HCT116 (cell line): ENCODE results near the gene GRK1. TPM values are rescaled to one million over a fixed set of nuclear protein-coding genes. Genes with fewer than 3 reads are reported as not detected.

ENCODE experiments used
- ATAC-seq: fragments of 200-7000 bp; cut with Tn5 transposase; 2 replicates; pipeline ENCODE4 v1.9.1; 2020; ENCODE audit warnings: mild to moderate bottlenecking, moderate library complexity
- BruUV-seq: library from RNA; stranded (reverse); fragments of 400-500 nt; replicated peaks from 2 replicates; lab custom pipeline; 2021; lab: Mats Ljungman, UMichigan
- CTCF ChIA-PET: fragments of 300-600 bp; sonication (Branson Sonifier 250); formaldehyde crosslinking; loops from one replicate; lab custom pipeline; 2021; ENCODE audit warnings: antibody characterized with exemption; lab: Charles Lee
- POLR2A ChIA-PET: fragments of 300-600, 350-600 bp; sonication (Branson Sonifier 250); formaldehyde crosslinking; loops from one replicate; lab custom pipeline; 2021; ENCODE audit warnings: antibody characterized with exemption; lab: Charles Lee
- RAD21 ChIA-PET, 2 experiments: fragments of 300-600 bp; sonication (Branson Sonifier 250); formaldehyde crosslinking; loops; one replicate each; lab custom pipeline; 2023; ENCODE audit warnings: low total read pairs in 2 of 2; ENCODE audit not compliant: uncharacterized antibody in 2 of 2, unreplicated experiment in 2 of 2, low non-redundant PET in 1 of 2; lab: Charles Lee
- DNase-seq: peaks from one replicate; pipeline ENCODE4 v3.0.0-alpha.2; 2010; ENCODE audit warnings: low read depth, low spot score
- H2AFZ ChIP-seq: fragments of 200-600 bp; shearing (Covaris generic), sonication (generic); 2 replicates; pipeline ENCODE4 v1.6.1; 2017; ENCODE audit warnings: low read depth, mixed run types, mixed read lengths, antibody characterized with exemption, low read length; ENCODE audit not compliant: poor library complexity, severe bottlenecking
- H3K27ac ChIP-seq: 2 replicates; pipeline ENCODE4 v1.5.1; 2012; ENCODE audit warnings: low read depth, low read length
- H3K27me3 ChIP-seq: fragments of 200-600 bp; sonication (generic); 2 replicates; pipeline ENCODE4 v1.6.1; 2016; ENCODE audit warnings: mixed run types, low read length, mixed read lengths; ENCODE audit not compliant: insufficient read depth
- H3K36me3 ChIP-seq, 2 experiments: fragments of 200-500 bp in 1 of 2; fragments of 200-600 bp in 1 of 2; sonication (Bioruptor generic) in 1 of 2; sonication (generic) in 1 of 2; 2 replicates each; pipeline versions ENCODE4 v1.5.1 to v1.6.1; 2014 to 2016; ENCODE audit warnings: low read length in 2 of 2, inconsistent platforms in 1 of 2, mixed read lengths in 1 of 2, mixed run types in 1 of 2; ENCODE audit not compliant: insufficient read depth in 2 of 2, control insufficient read depth in 1 of 2
- H3K4me1 ChIP-seq, 2 experiments: fragments of 200-600 bp in 1 of 2; sonication (generic) in 1 of 2; 2 replicates each; pipeline versions ENCODE4 v1.5.1 to v1.6.1; 2012 to 2017; ENCODE audit warnings: low read length in 2 of 2, inconsistent platforms in 1 of 2, mild to moderate bottlenecking in 1 of 2, mixed read lengths in 1 of 2, mixed run types in 1 of 2, moderate library complexity in 1 of 2; ENCODE audit not compliant: insufficient read depth in 2 of 2, control insufficient read depth in 1 of 2
- H3K4me2 ChIP-seq: fragments of 200-600 bp; sonication (generic); 2 replicates; pipeline ENCODE4 v1.6.1; 2017; ENCODE audit warnings: mixed run types, low read length, mixed read lengths
- H3K4me3 ChIP-seq, 2 experiments: fragments of 200-600 bp in 1 of 2; sonication (generic) in 1 of 2; replicated peaks in 1 of 2; 2 replicates each; pipeline ENCODE4 v1.5.1; 2011 to 2016; ENCODE audit warnings: low read length in 2 of 2, control low read depth in 1 of 2, low read depth in 1 of 2, mild to moderate bottlenecking in 1 of 2, mixed read lengths in 1 of 2, mixed run types in 1 of 2
- H3K79me2 ChIP-seq: fragments of 200-600 bp; sonication (generic); 2 replicates; pipeline ENCODE4 v1.6.1; 2017; ENCODE audit warnings: mild to moderate bottlenecking, mixed run types, low read length, moderate library complexity, mixed read lengths; ENCODE audit not compliant: insufficient read depth
- H3K9ac ChIP-seq: fragments of 200-600 bp; sonication (generic); 2 replicates; pipeline ENCODE4 v1.6.1; 2016; ENCODE audit warnings: low read length, mixed read lengths
- H3K9me2 ChIP-seq: fragments of 200-600 bp; sonication (generic), shearing (Covaris generic); 2 replicates; pipeline ENCODE4 v1.6.1; 2017; ENCODE audit warnings: mixed run types, mild to moderate bottlenecking, moderate library complexity; ENCODE audit not compliant: insufficient read depth
- H3K9me3 ChIP-seq, 2 experiments: fragments of 200-500 bp in 1 of 2; fragments of 200-600 bp in 1 of 2; sonication (Bioruptor generic) in 1 of 2; sonication (generic) in 1 of 2; 2 replicates each; pipeline ENCODE4 v1.6.1; 2014 to 2017; ENCODE audit warnings: low read length in 2 of 2, mixed read lengths in 2 of 2, inconsistent platforms in 1 of 2, low read depth in 1 of 2, mild to moderate bottlenecking in 1 of 2, mixed run types in 1 of 2, moderate library complexity in 1 of 2; ENCODE audit not compliant: control insufficient read depth in 1 of 2, insufficient read depth in 1 of 2
- H4K20me1 ChIP-seq: fragments of 200-600 bp; sonication (generic), shearing (Covaris generic); 2 replicates; pipeline ENCODE4 v1.6.1; 2017; ENCODE audit warnings: mixed run types, mild to moderate bottlenecking, moderate library complexity; ENCODE audit not compliant: insufficient read depth
- CEBPB ChIP-seq: IDR thresholded peaks from 2 replicates; pipeline ENCODE4 v1.6.1; 2012; ENCODE audit warnings: low read depth
- EGR1 ChIP-seq: IDR thresholded peaks from 2 replicates; pipeline ENCODE4 v1.6.1; 2012; ENCODE audit warnings: low read depth
- ELF1 ChIP-seq: IDR thresholded peaks from 2 replicates; pipeline ENCODE4 v1.6.1; 2012; ENCODE audit warnings: low read depth, borderline replicate concordance
- EZH2 ChIP-seq: fragments of 200-600 bp; sonication (generic); IDR thresholded peaks from 2 replicates; pipeline ENCODE4 v1.6.1; 2017; ENCODE audit warnings: antibody characterized with exemption, mixed run types
- EZH2phosphoT487 ChIP-seq: fragments of 200-600 bp; IDR thresholded peaks from 2 replicates; pipeline ENCODE4 v1.6.1; 2018; ENCODE audit warnings: antibody characterized with exemption, borderline replicate concordance
- FOSL1 ChIP-seq: IDR thresholded peaks from 2 replicates; pipeline ENCODE4 v1.6.1; 2012; ENCODE audit warnings: low read depth
- JUND ChIP-seq: IDR thresholded peaks from 2 replicates; pipeline ENCODE4 v1.6.1; 2012
- POLR2A ChIP-seq: IDR thresholded peaks from 2 replicates; pipeline ENCODE4 v1.7.0; 2011; ENCODE audit warnings: borderline replicate concordance; ENCODE audit not compliant: insufficient read depth, insufficient read length; ENCODE audit errors: extremely low read depth
- POLR2AphosphoS5 ChIP-seq: IDR thresholded peaks from 2 replicates; pipeline ENCODE4 v1.6.1; 2011; ENCODE audit warnings: mild to moderate bottlenecking, low read depth, low read length, moderate library complexity
- RAD21 ChIP-seq: IDR thresholded peaks from 2 replicates; pipeline ENCODE4 v1.6.1; 2012; ENCODE audit warnings: low read depth, mild to moderate bottlenecking
- SP1 ChIP-seq: IDR thresholded peaks from 2 replicates; pipeline ENCODE4 v1.6.1; 2012; ENCODE audit warnings: low read depth
- SRF ChIP-seq: IDR thresholded peaks from 2 replicates; pipeline ENCODE4 v1.6.1; 2012; ENCODE audit warnings: low read depth
- TCF7L2 ChIP-seq: IDR thresholded peaks from 2 replicates; pipeline ENCODE4 v1.7.0; 2011; ENCODE audit warnings: borderline replicate concordance, inconsistent platforms; ENCODE audit not compliant: insufficient read depth, insufficient read length; ENCODE audit errors: extremely low read depth
- YY1 ChIP-seq: IDR thresholded peaks from 2 replicates; pipeline ENCODE4 v1.6.1; 2011; ENCODE audit warnings: low read length, low read depth, moderate library complexity, mild to moderate bottlenecking; ENCODE audit not compliant: insufficient replicate concordance; ENCODE audit errors: extremely low read depth
- ZNF274 ChIP-seq: fragments of 200-500 bp; sonication (Bioruptor generic); IDR thresholded peaks from 2 replicates; pipeline ENCODE4 v1.6.1; 2014; ENCODE audit warnings: mild to moderate bottlenecking, low read depth, low read length, inconsistent platforms
- intact Hi-C: fragments of 100-400 bp; cut with micrococcal nuclease; formaldehyde crosslinking; loops from 2 replicates; pipeline ENCODE4 v1.10.0; 2022
- total RNA-seq: library from RNA; stranded (reverse); gene quantifications from one replicate; pipeline ENCODE4 v1.2.1, GENCODE V29; 2021; ENCODE audit not compliant: unreplicated experiment
- TF ChIP-seq, protein P1 (sequence below): IDR thresholded peaks from 2 replicates; pipeline ENCODE4 v1.6.1; 2012; ENCODE audit warnings: low read depth
- TF ChIP-seq, protein P2 (sequence below), 3 experiments: fragments of 200-600 bp in 1 of 3; sonication (generic) in 1 of 3; IDR thresholded peaks in 2 of 3; conservative IDR thresholded peaks in 1 of 3; 2 replicates each; pipeline ENCODE4 v1.5.1; 2012 to 2017; ENCODE audit warnings: low read depth in 2 of 3, low read length in 2 of 3, antibody characterized with exemption in 1 of 3, borderline replicate concordance in 1 of 3, control low read depth in 1 of 3, mild to moderate bottlenecking in 1 of 3, mixed read lengths in 1 of 3, mixed run types in 1 of 3, moderate library complexity in 1 of 3; ENCODE audit not compliant: insufficient read depth in 1 of 3
- TF ChIP-seq, protein P3 (sequence below): IDR thresholded peaks from 2 replicates; pipeline ENCODE4 v1.6.1; 2012
- TF ChIP-seq, protein P4 (sequence below): IDR thresholded peaks from 2 replicates; pipeline ENCODE4 v1.6.1; 2012

Gene GRK1
- total RNA-seq, 1 experiment from 2014 or later: not detected

DNA sequence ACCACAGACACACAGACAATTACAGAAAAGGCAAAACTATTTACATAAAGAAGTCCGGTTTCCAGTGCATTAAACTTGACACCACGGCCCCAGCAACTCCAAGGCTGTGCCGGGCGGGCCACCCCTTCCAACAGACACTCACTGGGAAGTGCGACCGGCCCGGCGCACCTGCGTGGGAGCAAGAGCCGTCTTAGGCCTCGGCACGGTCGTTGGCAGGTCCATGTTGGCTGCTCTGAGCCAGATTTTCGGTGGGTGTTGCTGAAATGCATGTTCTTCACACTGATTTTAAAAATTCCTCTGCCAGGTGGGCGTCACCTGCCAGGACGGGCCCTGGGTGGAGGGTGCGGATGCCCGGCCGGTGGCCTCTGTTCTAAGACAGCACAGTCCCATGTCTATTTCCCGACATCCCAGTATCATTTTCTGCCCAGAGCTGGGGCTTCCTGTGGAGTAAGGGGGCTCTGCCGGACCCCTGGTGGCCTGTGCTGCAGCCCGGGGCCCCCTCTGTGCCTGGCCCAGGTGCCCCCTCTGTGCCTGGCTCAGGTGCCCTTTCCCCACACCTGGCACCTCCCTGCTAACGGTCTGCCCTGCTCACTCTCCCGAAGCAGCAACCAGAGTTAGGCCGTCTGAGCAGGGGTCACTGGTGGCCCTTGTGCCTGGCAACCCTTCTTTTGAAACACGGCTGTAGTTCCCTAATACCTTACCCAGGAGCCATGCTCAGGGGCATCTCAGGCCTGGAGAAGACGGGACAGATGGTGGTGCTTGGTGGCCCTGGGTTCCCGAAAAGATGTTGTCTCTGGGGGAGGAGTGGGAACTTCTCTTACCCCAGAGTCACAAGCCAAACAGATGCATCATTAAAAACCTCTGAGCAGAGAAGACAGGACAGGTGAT lies 101.2 kb downstream of the GRK1 start:
- DNase-seq (no peak), ATAC-seq (no peak)
- Histone ChIP-seq H3K4me1 (no peaks in the 10 kb centered on the region), H3K9me2 (no peaks in the 10 kb centered on the region), H2AFZ (no peak overlapping the region), H3K9me3 (no peaks in the 10 kb centered on the region), H3K9ac (no peak overlapping the region), H3K27me3 (no peaks in the 10 kb centered on the region), H3K4me2 (no peak overlapping the region), H4K20me1 (no peaks in the 10 kb centered on the region), H3K79me2 (no peaks in the 10 kb centered on the region), H3K4me3 (no peak overlapping the region), H3K27ac (no peak overlapping the region), H3K36me3 (no peaks in the 10 kb centered on the region)
- ChIA-PET POLR2A (no interaction called here), RAD21 (no interaction called here), CTCF (no interaction called here)
- BruUV-seq: no TSS peak
- intact Hi-C loops: no loop called here
- TF ChIP-seq EZH2phosphoT487 (no peak), POLR2AphosphoS5 (no peak), CEBPB (no peak), ZNF274 (no peak), TCF7L2 (no peak), EZH2 (no peak), POLR2A (no peak), RAD21 (no peak), ELF1 (no peak), FOSL1 (no peak), SP1 (no peak), JUND (no peak), EGR1 (no peak), YY1 (no peak), SRF (no peak)
- TF ChIP-seq, protein P1, sequence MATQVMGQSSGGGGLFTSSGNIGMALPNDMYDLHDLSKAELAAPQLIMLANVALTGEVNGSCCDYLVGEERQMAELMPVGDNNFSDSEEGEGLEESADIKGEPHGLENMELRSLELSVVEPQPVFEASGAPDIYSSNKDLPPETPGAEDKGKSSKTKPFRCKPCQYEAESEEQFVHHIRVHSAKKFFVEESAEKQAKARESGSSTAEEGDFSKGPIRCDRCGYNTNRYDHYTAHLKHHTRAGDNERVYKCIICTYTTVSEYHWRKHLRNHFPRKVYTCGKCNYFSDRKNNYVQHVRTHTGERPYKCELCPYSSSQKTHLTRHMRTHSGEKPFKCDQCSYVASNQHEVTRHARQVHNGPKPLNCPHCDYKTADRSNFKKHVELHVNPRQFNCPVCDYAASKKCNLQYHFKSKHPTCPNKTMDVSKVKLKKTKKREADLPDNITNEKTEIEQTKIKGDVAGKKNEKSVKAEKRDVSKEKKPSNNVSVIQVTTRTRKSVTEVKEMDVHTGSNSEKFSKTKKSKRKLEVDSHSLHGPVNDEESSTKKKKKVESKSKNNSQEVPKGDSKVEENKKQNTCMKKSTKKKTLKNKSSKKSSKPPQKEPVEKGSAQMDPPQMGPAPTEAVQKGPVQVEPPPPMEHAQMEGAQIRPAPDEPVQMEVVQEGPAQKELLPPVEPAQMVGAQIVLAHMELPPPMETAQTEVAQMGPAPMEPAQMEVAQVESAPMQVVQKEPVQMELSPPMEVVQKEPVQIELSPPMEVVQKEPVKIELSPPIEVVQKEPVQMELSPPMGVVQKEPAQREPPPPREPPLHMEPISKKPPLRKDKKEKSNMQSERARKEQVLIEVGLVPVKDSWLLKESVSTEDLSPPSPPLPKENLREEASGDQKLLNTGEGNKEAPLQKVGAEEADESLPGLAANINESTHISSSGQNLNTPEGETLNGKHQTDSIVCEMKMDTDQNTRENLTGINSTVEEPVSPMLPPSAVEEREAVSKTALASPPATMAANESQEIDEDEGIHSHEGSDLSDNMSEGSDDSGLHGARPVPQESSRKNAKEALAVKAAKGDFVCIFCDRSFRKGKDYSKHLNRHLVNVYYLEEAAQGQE: no peak
- TF ChIP-seq, protein P2, sequence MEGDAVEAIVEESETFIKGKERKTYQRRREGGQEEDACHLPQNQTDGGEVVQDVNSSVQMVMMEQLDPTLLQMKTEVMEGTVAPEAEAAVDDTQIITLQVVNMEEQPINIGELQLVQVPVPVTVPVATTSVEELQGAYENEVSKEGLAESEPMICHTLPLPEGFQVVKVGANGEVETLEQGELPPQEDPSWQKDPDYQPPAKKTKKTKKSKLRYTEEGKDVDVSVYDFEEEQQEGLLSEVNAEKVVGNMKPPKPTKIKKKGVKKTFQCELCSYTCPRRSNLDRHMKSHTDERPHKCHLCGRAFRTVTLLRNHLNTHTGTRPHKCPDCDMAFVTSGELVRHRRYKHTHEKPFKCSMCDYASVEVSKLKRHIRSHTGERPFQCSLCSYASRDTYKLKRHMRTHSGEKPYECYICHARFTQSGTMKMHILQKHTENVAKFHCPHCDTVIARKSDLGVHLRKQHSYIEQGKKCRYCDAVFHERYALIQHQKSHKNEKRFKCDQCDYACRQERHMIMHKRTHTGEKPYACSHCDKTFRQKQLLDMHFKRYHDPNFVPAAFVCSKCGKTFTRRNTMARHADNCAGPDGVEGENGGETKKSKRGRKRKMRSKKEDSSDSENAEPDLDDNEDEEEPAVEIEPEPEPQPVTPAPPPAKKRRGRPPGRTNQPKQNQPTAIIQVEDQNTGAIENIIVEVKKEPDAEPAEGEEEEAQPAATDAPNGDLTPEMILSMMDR (IDR thresholded peaks at IDR 0.05 in 2 of 3, conservative IDR thresholded peaks at IDR 0.05 in 1 of 3; ENCODE audit: borderline replicate concordance in 1 of 3, insufficient read depth in 1 of 3, low read depth in 2 of 3, low read length in 2 of 3): no peak
- TF ChIP-seq, protein P3, sequence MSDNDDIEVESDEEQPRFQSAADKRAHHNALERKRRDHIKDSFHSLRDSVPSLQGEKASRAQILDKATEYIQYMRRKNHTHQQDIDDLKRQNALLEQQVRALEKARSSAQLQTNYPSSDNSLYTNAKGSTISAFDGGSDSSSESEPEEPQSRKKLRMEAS: no peak
- TF ChIP-seq, protein P4, sequence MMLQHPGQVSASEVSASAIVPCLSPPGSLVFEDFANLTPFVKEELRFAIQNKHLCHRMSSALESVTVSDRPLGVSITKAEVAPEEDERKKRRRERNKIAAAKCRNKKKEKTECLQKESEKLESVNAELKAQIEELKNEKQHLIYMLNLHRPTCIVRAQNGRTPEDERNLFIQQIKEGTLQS: no peak
